ENCODE measurements around the gene CRABP1. TPM values are rescaled to one million over a fixed set of nuclear protein-coding genes. Genes with fewer than 3 reads are reported as not detected.

Gene CRABP1
- polyA plus RNA-seq, 2 of the 4 experiments (the other 2 are of a cell fraction) = 0.57 to 1.1 TPM

DNA sequence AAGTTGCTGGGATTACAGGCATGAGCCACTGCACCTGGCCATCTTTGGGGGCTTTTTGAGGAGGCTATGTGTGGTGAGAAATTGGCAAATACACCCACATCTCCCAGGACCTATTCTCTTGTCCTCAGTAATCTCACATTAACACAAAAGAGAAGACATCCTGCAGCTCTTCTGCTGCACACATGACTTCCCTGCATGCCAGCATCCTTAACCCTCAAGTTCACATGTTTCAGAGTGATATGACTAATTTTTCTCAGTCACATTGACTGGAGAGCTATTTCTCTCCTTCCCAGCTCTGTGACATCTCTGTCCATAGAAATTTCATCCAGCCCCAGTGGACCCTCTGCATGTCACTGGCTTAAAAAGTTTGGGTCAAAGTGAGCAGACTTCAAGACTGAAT is 38.8 kb upstream of the CRABP1 start:
- H3K9me3 ChIP-seq = no peaks in the 10 kb centered on the region
- DNase-seq (ENCODE audit: low read depth in 1 of 2, low spot score in 1 of 2) = no peak
- no peak overlapping the region for H3K27ac ChIP-seq
- ChIA-PET CTCF (interaction anchor here (1.1 to 19.9 kb wide), 7 partner anchors 10 to 408 kb away, joined by 3 to 571 read pairs (median 7); no protein-coding TSS in a partner anchor), POLR2A (no interaction called here)
- TF ChIP-seq GATA3 (IDR thresholded peaks at IDR 0.05; ENCODE audit: borderline replicate concordance) = no peak
- no peak for TF ChIP-seq CHD2 (IDR thresholded peaks at IDR 0.05; ENCODE audit: low read length, partially characterized antibody)
- TF ChIP-seq ZFP36 (IDR thresholded peaks at IDR 0.05; ENCODE audit: borderline replicate concordance, partially characterized antibody) = no peak
- TF ChIP-seq SMC3 (IDR thresholded peaks at IDR 0.05) = no peak
- no peak for TF ChIP-seq ZSCAN20 (CRISPR knock-in tag; IDR thresholded peaks at IDR 0.05)
- TF ChIP-seq NPAS2 (CRISPR knock-in tag; IDR thresholded peaks at IDR 0.05; ENCODE audit: borderline replicate concordance) = no peak
- no peak for TF ChIP-seq HOXB5 (CRISPR knock-in tag; IDR thresholded peaks at IDR 0.05)
- TF ChIP-seq RAD21 (conservative IDR thresholded peaks at IDR 0.05 in 1 of 2, IDR thresholded peaks at IDR 0.05 in 1 of 2) = no peak
- no peak for TF ChIP-seq MYC (IDR thresholded peaks at IDR 0.05; ENCODE audit: borderline replicate concordance, low read length)
- TF ChIP-seq CBX2 (IDR thresholded peaks at IDR 0.05; ENCODE audit: borderline replicate concordance, low read depth) = no peak
- TF ChIP-seq, protein P1, sequence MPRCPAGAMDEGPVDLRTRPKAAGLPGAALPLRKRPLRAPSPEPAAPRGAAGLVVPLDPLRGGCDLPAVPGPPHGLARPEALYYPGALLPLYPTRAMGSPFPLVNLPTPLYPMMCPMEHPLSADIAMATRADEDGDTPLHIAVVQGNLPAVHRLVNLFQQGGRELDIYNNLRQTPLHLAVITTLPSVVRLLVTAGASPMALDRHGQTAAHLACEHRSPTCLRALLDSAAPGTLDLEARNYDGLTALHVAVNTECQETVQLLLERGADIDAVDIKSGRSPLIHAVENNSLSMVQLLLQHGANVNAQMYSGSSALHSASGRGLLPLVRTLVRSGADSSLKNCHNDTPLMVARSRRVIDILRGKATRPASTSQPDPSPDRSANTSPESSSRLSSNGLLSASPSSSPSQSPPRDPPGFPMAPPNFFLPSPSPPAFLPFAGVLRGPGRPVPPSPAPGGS (IDR thresholded peaks at IDR 0.05) = no peak
- no peak for TF ChIP-seq RNF2 (IDR thresholded peaks at IDR 0.05; ENCODE audit: borderline replicate concordance, low read depth)
- ATAC-seq = no peak
- H3K4me2 ChIP-seq = no peak overlapping the region
- no peak for FAIRE-seq
- peaks cover 25% of the 10 kb centered on the region for H3K4me1 ChIP-seq
- no peak overlapping the region for H3K4me3 ChIP-seq

DNA sequence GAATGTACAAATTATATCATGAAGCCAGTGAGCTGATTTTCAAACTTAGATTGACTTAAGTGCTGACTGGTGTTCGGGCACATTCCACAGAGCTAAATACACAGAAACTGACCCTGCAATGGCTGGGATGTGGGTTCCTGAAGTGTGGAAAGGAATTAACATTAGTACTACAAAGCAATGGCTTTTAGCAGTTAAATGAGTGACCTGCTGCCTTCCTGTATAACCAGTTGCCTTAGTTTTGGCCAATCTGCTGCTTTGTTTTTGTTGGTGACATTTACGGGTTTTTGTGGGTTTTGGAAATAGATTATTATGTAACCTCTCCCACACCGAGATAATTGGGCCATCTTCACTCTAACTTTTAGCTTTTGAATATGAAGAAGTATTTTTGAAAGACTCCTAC is 38.3 kb upstream of the CRABP1 start:
- FAIRE-seq (no peak), ATAC-seq (no peak), DNase-seq (ENCODE audit: low read depth in 1 of 2, low spot score in 1 of 2) (no peak)
- H3K9me3 ChIP-seq = no peaks in the 10 kb centered on the region
- 68% methylated on average over 3 of the region's 3 CpGs for WGBS (ENCODE audit: missing lambda C conversion rate)
- H3K4me3 ChIP-seq = no peak overlapping the region
- no peak overlapping the region for H3K27ac ChIP-seq
- ChIA-PET CTCF (interaction anchor here (1.1 to 19.9 kb wide), 6 partner anchors 10 to 449 kb away, joined by 3 to 571 read pairs (median 8); no protein-coding TSS in a partner anchor), POLR2A (no interaction called here)
- no peak overlapping the region for H3K4me2 ChIP-seq
- TF ChIP-seq SREBF2 (IDR thresholded peaks at IDR 0.05) = no peak
- TF ChIP-seq, protein P2, sequence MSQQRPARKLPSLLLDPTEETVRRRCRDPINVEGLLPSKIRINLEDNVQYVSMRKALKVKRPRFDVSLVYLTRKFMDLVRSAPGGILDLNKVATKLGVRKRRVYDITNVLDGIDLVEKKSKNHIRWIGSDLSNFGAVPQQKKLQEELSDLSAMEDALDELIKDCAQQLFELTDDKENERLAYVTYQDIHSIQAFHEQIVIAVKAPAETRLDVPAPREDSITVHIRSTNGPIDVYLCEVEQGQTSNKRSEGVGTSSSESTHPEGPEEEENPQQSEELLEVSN (IDR thresholded peaks at IDR 0.05; ENCODE audit: borderline replicate concordance, low read depth) = no peak
- TF ChIP-seq RARB (CRISPR knock-in tag; IDR thresholded peaks at IDR 0.05) = no peak
- TF ChIP-seq CHD2 (IDR thresholded peaks at IDR 0.05; ENCODE audit: low read length, partially characterized antibody) = no peak
- no peak for TF ChIP-seq RFX5 (IDR thresholded peaks at IDR 0.05)
- TF ChIP-seq KDM1A (IDR thresholded peaks at IDR 0.05; ENCODE audit: low read depth) = no peak
- no peak for TF ChIP-seq HDAC2 (IDR thresholded peaks at IDR 0.05)
- no peak for TF ChIP-seq MYC (IDR thresholded peaks at IDR 0.05; ENCODE audit: borderline replicate concordance, low read length)
- no peak for TF ChIP-seq BHLHE40 (IDR thresholded peaks at IDR 0.05; ENCODE audit: low read depth, low read length)
- TF ChIP-seq, protein P3, sequence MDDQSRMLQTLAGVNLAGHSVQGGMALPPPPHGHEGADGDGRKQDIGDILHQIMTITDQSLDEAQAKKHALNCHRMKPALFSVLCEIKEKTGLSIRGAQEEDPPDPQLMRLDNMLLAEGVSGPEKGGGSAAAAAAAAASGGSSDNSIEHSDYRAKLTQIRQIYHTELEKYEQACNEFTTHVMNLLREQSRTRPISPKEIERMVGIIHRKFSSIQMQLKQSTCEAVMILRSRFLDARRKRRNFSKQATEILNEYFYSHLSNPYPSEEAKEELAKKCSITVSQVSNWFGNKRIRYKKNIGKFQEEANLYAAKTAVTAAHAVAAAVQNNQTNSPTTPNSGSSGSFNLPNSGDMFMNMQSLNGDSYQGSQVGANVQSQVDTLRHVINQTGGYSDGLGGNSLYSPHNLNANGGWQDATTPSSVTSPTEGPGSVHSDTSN (IDR thresholded peaks at IDR 0.05) = no peak
- no peak for TF ChIP-seq HOXA7 (CRISPR knock-in tag; IDR thresholded peaks at IDR 0.05)
- TF ChIP-seq, protein P4, sequence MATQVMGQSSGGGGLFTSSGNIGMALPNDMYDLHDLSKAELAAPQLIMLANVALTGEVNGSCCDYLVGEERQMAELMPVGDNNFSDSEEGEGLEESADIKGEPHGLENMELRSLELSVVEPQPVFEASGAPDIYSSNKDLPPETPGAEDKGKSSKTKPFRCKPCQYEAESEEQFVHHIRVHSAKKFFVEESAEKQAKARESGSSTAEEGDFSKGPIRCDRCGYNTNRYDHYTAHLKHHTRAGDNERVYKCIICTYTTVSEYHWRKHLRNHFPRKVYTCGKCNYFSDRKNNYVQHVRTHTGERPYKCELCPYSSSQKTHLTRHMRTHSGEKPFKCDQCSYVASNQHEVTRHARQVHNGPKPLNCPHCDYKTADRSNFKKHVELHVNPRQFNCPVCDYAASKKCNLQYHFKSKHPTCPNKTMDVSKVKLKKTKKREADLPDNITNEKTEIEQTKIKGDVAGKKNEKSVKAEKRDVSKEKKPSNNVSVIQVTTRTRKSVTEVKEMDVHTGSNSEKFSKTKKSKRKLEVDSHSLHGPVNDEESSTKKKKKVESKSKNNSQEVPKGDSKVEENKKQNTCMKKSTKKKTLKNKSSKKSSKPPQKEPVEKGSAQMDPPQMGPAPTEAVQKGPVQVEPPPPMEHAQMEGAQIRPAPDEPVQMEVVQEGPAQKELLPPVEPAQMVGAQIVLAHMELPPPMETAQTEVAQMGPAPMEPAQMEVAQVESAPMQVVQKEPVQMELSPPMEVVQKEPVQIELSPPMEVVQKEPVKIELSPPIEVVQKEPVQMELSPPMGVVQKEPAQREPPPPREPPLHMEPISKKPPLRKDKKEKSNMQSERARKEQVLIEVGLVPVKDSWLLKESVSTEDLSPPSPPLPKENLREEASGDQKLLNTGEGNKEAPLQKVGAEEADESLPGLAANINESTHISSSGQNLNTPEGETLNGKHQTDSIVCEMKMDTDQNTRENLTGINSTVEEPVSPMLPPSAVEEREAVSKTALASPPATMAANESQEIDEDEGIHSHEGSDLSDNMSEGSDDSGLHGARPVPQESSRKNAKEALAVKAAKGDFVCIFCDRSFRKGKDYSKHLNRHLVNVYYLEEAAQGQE (IDR thresholded peaks at IDR 0.05) = no peak
- TF ChIP-seq, protein P5, sequence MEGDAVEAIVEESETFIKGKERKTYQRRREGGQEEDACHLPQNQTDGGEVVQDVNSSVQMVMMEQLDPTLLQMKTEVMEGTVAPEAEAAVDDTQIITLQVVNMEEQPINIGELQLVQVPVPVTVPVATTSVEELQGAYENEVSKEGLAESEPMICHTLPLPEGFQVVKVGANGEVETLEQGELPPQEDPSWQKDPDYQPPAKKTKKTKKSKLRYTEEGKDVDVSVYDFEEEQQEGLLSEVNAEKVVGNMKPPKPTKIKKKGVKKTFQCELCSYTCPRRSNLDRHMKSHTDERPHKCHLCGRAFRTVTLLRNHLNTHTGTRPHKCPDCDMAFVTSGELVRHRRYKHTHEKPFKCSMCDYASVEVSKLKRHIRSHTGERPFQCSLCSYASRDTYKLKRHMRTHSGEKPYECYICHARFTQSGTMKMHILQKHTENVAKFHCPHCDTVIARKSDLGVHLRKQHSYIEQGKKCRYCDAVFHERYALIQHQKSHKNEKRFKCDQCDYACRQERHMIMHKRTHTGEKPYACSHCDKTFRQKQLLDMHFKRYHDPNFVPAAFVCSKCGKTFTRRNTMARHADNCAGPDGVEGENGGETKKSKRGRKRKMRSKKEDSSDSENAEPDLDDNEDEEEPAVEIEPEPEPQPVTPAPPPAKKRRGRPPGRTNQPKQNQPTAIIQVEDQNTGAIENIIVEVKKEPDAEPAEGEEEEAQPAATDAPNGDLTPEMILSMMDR (IDR thresholded peaks at IDR 0.05) = no peak
- TF ChIP-seq, protein P6, sequence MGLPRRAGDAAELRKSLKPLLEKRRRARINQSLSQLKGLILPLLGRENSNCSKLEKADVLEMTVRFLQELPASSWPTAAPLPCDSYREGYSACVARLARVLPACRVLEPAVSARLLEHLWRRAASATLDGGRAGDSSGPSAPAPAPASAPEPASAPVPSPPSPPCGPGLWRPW (IDR thresholded peaks at IDR 0.05) = no peak
- TF ChIP-seq HEYL (CRISPR knock-in tag; IDR thresholded peaks at IDR 0.05) = no peak
- TF ChIP-seq FOSB (CRISPR knock-in tag; IDR thresholded peaks at IDR 0.05) = no peak
- H3K4me1 ChIP-seq = peaks cover 25% of the 10 kb centered on the region
